Parathyroid adenoma (tissue), 2 donors: ENCODE measurements around the gene CKB.

Experiments used
- H2AFZ ChIP-seq: fragments of 300-600 bp; sonication (generic); one replicate; pipeline ENCODE4 v1.7.0; 2017; ENCODE audit warnings: antibody characterized with exemption, mild to moderate bottlenecking
- H3K27ac ChIP-seq: fragments of 300-600 bp; sonication (generic); one replicate; pipeline ENCODE4 v1.7.0; 2017
- H3K27me3 ChIP-seq: fragments of 300-600 bp; sonication (generic); one replicate; pipeline ENCODE4 v1.7.0; 2017; ENCODE audit warnings: low read length; ENCODE audit not compliant: control insufficient read depth, insufficient read depth
- H3K36me3 ChIP-seq: fragments of 300-600 bp; sonication (generic); one replicate; pipeline ENCODE4 v1.7.0; 2017; ENCODE audit warnings: low read length; ENCODE audit not compliant: control insufficient read depth, insufficient read depth
- H3K4me1 ChIP-seq: fragments of 300-600 bp; sonication (generic); one replicate; pipeline ENCODE4 v1.7.0; 2017; ENCODE audit warnings: control low read depth
- H3K4me2 ChIP-seq: fragments of 300-600 bp; sonication (generic); one replicate; pipeline ENCODE4 v1.7.0; 2017; ENCODE audit warnings: low read length
- H3K4me3 ChIP-seq: fragments of 300-600 bp; sonication (generic); one replicate; pipeline ENCODE4 v1.7.0; 2017; ENCODE audit warnings: low read depth, low read length
- H3K79me2 ChIP-seq: fragments of 300-600 bp; sonication (generic); one replicate; pipeline ENCODE4 v1.7.0; 2017; ENCODE audit warnings: control low read depth
- H3K9ac ChIP-seq: fragments of 300-600 bp; sonication (generic); one replicate; pipeline ENCODE4 v1.7.0; 2017; ENCODE audit warnings: mild to moderate bottlenecking
- H3K9me3 ChIP-seq: fragments of 300-600 bp; sonication (generic); one replicate; pipeline ENCODE4 v1.7.0; 2017; ENCODE audit warnings: low read length; ENCODE audit not compliant: control insufficient read depth
- CTCF ChIP-seq: fragments of 300-600 bp; sonication (generic); IDR thresholded peaks from one replicate; pipeline ENCODE4 v1.7.0; 2017; ENCODE audit warnings: antibody characterized with exemption, mild to moderate bottlenecking
- donor health status: primary hyperparathyroidism.

The CKB gene

GRCh38 chr14:103528587-103529382 is 6.2 kb upstream of the CKB start, which contains the start of gene TRMT61A:
TSS of gene TRMT61A (plus strand) at chr14:103529196. CDS start at chr14:103529979, 783 bp downstream.
- Histone ChIP-seq H3K4me1 (peaks cover 8% of the 10 kb centered on the region), H3K4me2 (peak within 1 kb of the TSS; percentile 95), H2AFZ (peak within 1 kb of the TSS; percentile 89), H3K79me2 (peaks cover 10% of the 10 kb centered on the region), H3K4me3 (peak within 1 kb of the TSS; percentile 97), H3K9me3 (no peaks in the 10 kb centered on the region), H3K27ac (peak within 1 kb of the TSS; percentile 99), H3K9ac (peak within 1 kb of the TSS; percentile 84), H3K36me3 (no peaks in the 10 kb centered on the region), H3K27me3 (no peaks in the 10 kb centered on the region)
- TF ChIP-seq CTCF = no peak

GRCh38 chr14:103528146-103528586 is 5.5 kb upstream of the CKB start:
- Histone ChIP-seq H3K79me2 (peaks cover 10% of the 10 kb centered on the region), H2AFZ (peak overlapping the region; percentile 89)

GRCh38 chr14:103527408-103528145 is 4.9 kb upstream of the CKB start:
- Histone ChIP-seq H3K4me3 (peak overlapping the region; percentile 97), H3K79me2 (peaks cover 10% of the 10 kb centered on the region), H3K36me3 (no peaks in the 10 kb centered on the region), H3K27me3 (no peaks in the 10 kb centered on the region), H3K9ac (no peak overlapping the region), H3K9me3 (no peaks in the 10 kb centered on the region), H3K27ac (peak overlapping the region; percentile 99), H3K4me1 (peaks cover 8% of the 10 kb centered on the region), H2AFZ (no peak overlapping the region), H3K4me2 (peak overlapping the region; percentile 95)
- TF ChIP-seq CTCF = no peak

More at GRCh38 chr14:103528146-103528586, 5.5 kb upstream of the CKB start:
- H3K4me3 ChIP-seq = peak overlapping the region; percentile 97
- peak overlapping the region; percentile 95 for H3K4me2 ChIP-seq
- no peak for TF ChIP-seq CTCF
- peak overlapping the region; percentile 84 for H3K9ac ChIP-seq
- H3K4me1 ChIP-seq = peaks cover 8% of the 10 kb centered on the region
- H3K27me3 ChIP-seq = no peaks in the 10 kb centered on the region
- H3K27ac ChIP-seq = peak overlapping the region; percentile 99
- H3K9me3 ChIP-seq = no peaks in the 10 kb centered on the region
- no peaks in the 10 kb centered on the region for H3K36me3 ChIP-seq

- Histone ChIP-seq H3K9ac (no peak overlapping the region), H3K27ac (no peak overlapping the region), H3K36me3 (no peaks in the 10 kb centered on the region), H3K9me3 (no peaks in the 10 kb centered on the region), H3K4me2 (no peak overlapping the region), H3K4me3 (no peak overlapping the region), H3K79me2 (peaks cover 10% of the 10 kb centered on the region), H3K4me1 (peaks cover 8% of the 10 kb centered on the region), H3K27me3 (no peaks in the 10 kb centered on the region), H2AFZ (no peak overlapping the region)
- no peak for TF ChIP-seq CTCF
These were observed 4.3 kb upstream of the CKB start for GRCh38 chr14:103526914-103527248.
